Lung (tissue), 12 donors: Measurements from ENCODE around the gene ZNF223. TPM values are rescaled to one million over a fixed set of nuclear protein-coding genes. Genes with fewer than 3 reads are reported as not detected.

Experiments used
- ATAC-seq: fragments of 200-7000 bp; cut with Tn5 transposase; one replicate; pipeline ENCODE4 v1.9.1; 2020; ENCODE audit warnings: moderate number of reproducible peaks; ENCODE audit not compliant: insufficient read depth, low FRiP score
- DNase-seq, 3 donors: peaks; one replicate each; pipeline ENCODE4 v3.0.0-alpha.2; 2013 to 2017
- H3K27ac ChIP-seq, 2 donors: one replicate each; pipeline ENCODE4 v1.5.1; 2013; ENCODE audit warnings: mild to moderate bottlenecking in 2 of 2, moderate library complexity in 2 of 2, control low read depth in 1 of 2, inconsistent platforms in 1 of 2, low read depth in 1 of 2, low read length in 1 of 2
- H3K27me3 ChIP-seq, 3 donors: one replicate each; pipeline ENCODE4 v1.5.1; 2013; ENCODE audit warnings: low read length in 2 of 3; ENCODE audit not compliant: control insufficient read depth in 3 of 3, insufficient read depth in 3 of 3
- H3K36me3 ChIP-seq, 4 donors: one replicate each; pipeline ENCODE4 v1.5.1; 2013; ENCODE audit warnings: low read length in 4 of 4, mild to moderate bottlenecking in 1 of 4, moderate library complexity in 1 of 4; ENCODE audit not compliant: control insufficient read depth in 4 of 4, insufficient read depth in 4 of 4
- H3K4me1 ChIP-seq, 5 donors: one replicate each; pipeline ENCODE4 v1.5.1; 2013; ENCODE audit warnings: low read length in 5 of 5, mild to moderate bottlenecking in 2 of 5, moderate library complexity in 1 of 5; ENCODE audit not compliant: control insufficient read depth in 5 of 5, insufficient read depth in 5 of 5
- H3K4me3 ChIP-seq: one replicate; pipeline ENCODE4 v1.5.1; 2013; ENCODE audit warnings: mild to moderate bottlenecking, control low read depth, moderate library complexity
- H3K9ac ChIP-seq, 2 donors: one replicate each; pipeline ENCODE4 v1.5.1; 2013; ENCODE audit warnings: low read length in 2 of 2, control low read depth in 1 of 2; ENCODE audit not compliant: insufficient read depth in 1 of 2
- H3K9me3 ChIP-seq, 4 donors: one replicate each; pipeline ENCODE4 v1.5.1; 2013; ENCODE audit warnings: low read length in 3 of 4, mild to moderate bottlenecking in 1 of 4, moderate library complexity in 1 of 4; ENCODE audit not compliant: control insufficient read depth in 4 of 4, insufficient read depth in 3 of 4
- WGBS, 2 donors: extraction: QIAGEN DNeasy Blood & Tissue Kit; methylation state at CpG; one replicate each; pipeline ENCODE4 v1.1.7; 2013; 5-methylcytosine and 5-hydroxymethylcytosine counted together
- polyA plus RNA-seq, 2 donors: library from polyadenylated mRNA; stranded (reverse); fragments of 200-250 nt; gene quantifications; one replicate each; pipeline ENCODE4 v1.2.1, GENCODE V29; 2013
- total RNA-seq, 2 donors: library from RNA; depleted of rRNA in 1 of 2; stranded (reverse); fragments of >200 nt in 1 of 2; gene quantifications; one replicate each; pipeline ENCODE4 v1.2.1, GENCODE V29; 2014 to 2021
- TF ChIP-seq, protein P1 (sequence below): IDR thresholded peaks from 2 replicates; pipeline ENCODE4 v1.5.1; 2012; ENCODE audit warnings: mild to moderate bottlenecking; ENCODE audit errors: control extremely low read depth, extremely low read depth
- donor health status: control.
- donor health status: control.
- donor health status: Bipolar disorder and iron deficiency.
- donor health status: healthy.
- donor health status: DM: yes; HTN: yes; CAD: no.

Gene ZNF223
- total and polyA plus RNA-seq, 4 donors = 2.8 to 9.6 (median 4.8) TPM

DNA sequence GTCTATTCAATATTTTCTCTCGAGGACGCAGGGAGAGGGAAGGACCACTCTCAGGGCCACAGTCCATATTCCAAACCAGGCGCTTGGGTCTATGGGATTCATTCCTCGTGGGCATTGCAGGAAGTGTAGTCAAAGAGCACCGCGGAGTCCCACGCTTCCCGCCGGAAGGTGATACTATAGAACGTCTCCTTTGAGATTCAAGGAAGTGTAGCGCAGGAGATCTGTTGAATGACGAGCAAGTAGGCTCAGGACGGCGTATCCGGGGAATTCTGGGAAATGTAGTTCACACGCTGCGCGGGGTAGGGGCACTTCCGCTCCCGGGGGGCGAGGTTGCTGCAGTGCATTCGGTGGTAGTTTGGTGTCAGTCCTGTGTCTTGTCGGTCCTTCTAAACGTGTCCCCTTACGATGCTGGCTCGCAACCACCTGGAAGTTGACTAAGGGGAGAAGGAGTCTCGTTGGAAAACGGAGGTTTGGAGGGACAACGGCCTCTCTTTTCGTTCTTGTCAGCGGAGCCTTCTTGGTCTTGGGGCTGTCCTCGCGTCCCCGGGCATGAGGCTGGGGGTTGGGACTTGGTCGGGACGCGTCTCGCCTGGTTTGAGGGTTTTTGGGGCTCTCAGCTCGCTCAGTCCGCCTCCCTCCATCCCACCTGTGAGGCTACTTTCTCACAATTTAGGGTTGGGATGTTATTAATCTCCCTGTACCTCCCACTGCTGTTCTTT, 20.1 kb downstream of the ZNF223 start, which contains the start of gene ZNF284:
Gene ZNF284 (plus strand): TSS at position 336 of the 719 bp plus-strand sequence. CDS start 4,231 bp downstream, outside the sequence.
- H3K27me3 ChIP-seq = no peaks in the 10 kb centered on the region
- peak; percentile 94 for ATAC-seq
- DNase-seq = peak; percentile 94 to 97 (median 96)
- H3K4me1 ChIP-seq = peaks cover 0 to 15% (median 0%) of the 10 kb centered on the region in 5 donors
- peaks cover 3 to 10% (median 7%) of the 10 kb centered on the region in 4 donors for H3K9me3 ChIP-seq
- WGBS, 2 donors = 0 to 1% methylated on average over 40 of the region's 40 CpGs
- peak within 1 kb of the TSS; percentile 30 to 69 for H3K9ac ChIP-seq
- TF ChIP-seq, protein P1, sequence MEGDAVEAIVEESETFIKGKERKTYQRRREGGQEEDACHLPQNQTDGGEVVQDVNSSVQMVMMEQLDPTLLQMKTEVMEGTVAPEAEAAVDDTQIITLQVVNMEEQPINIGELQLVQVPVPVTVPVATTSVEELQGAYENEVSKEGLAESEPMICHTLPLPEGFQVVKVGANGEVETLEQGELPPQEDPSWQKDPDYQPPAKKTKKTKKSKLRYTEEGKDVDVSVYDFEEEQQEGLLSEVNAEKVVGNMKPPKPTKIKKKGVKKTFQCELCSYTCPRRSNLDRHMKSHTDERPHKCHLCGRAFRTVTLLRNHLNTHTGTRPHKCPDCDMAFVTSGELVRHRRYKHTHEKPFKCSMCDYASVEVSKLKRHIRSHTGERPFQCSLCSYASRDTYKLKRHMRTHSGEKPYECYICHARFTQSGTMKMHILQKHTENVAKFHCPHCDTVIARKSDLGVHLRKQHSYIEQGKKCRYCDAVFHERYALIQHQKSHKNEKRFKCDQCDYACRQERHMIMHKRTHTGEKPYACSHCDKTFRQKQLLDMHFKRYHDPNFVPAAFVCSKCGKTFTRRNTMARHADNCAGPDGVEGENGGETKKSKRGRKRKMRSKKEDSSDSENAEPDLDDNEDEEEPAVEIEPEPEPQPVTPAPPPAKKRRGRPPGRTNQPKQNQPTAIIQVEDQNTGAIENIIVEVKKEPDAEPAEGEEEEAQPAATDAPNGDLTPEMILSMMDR = no peak
- peak within 1 kb of the TSS; percentile 86 for H3K4me3 ChIP-seq
- H3K36me3 ChIP-seq = peaks cover 1 to 19% (median 7%) of the 10 kb centered on the region in 4 donors
- H3K27ac ChIP-seq = peak within 1 kb of the TSS; percentile 47 to 72

DNA sequence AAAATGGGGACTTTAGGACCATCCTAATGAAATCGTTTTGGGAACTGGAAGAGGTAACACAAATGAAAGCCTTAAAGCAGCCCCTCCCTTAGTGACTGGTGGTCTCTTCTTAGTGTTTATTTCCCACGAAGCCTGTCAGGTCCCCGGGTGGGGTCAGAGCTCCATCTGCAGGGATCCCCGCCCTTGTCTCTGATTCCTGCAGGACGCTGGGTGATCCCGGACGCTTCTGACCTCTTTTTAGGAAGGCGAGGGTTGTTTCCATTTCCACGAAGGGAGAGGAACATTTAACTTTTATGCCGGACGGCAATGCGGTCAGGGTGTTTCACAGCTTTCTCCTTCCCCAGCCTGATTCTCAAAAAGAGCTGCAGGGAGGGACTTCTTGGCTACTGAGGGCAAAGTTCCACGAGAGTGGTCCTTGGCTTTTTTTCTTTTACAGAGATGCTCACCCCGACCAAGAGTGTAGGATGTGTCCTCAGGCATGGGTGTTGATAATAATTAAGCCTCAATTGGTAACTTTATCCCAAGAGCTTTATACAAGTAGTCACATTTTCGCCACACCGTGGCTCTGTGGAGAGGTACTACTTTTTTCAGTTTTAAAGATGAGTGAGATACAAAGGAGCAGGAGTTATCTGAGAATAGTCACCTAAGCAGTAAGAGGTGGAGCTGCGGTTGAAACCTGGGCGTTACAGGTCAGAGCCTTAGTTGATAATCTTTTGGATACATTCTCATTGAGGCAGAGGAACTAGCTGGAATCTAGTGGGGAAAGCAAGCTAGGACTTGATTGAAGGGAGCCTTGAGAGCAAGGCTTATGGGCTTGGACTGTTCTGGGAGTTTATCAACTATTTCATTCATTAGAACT, 20.9 kb downstream of the ZNF223 start:
- H3K9me3 ChIP-seq = peaks cover 0 to 6% (median 4%) of the 10 kb centered on the region in 4 donors
- peaks cover 0 to 13% (median 3%) of the 10 kb centered on the region in 4 donors for H3K36me3 ChIP-seq
- no peak overlapping the region for H3K27ac ChIP-seq
- peaks cover 0 to 15% (median 0%) of the 10 kb centered on the region in 5 donors for H3K4me1 ChIP-seq
- DNase-seq (peak; percentile 12 to 13 (median 13)), ATAC-seq (no peak)
- TF ChIP-seq, protein P1 = no peak
- 22 to 24% methylated on average over 18 of the region's 18 CpGs for WGBS, 2 donors
- peak overlapping the region; percentile 35 for H3K4me3 ChIP-seq
- H3K9ac ChIP-seq = peak overlapping the region; percentile 30 to 69
- H3K27me3 ChIP-seq = no peaks in the 10 kb centered on the region

DNA sequence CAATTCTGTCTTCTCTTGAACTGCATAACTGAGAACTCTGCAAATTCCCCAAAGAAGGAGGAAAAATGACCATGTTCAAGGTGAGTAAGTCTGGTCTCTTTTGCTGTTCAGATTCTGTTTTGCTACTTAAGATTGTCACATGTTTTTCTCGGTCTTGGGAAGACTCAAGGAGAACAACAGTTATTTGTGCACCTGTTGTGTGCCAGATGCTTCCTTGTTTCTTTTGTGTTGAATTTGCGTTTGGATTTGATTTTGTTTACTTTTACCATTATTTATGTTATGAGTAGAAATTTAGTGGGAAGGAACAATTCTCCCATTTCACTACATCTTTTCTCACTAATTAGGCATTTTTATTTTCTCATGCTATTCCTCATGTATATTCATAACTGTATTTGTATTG, 24.5 kb downstream of the ZNF223 start:
- DNase-seq = no peak
- H3K4me1 ChIP-seq = peaks cover 0 to 14% (median 0%) of the 10 kb centered on the region in 5 donors

More for the DNA sequence above, 24.5 kb downstream of the ZNF223 start:
- H3K9ac ChIP-seq = no peak overlapping the region
- no peaks in the 10 kb centered on the region for H3K27me3 ChIP-seq
- WGBS, 2 donors = 85 to 90% methylated on average over 2 of the region's 2 CpGs
- peaks cover 0 to 7% (median 0%) of the 10 kb centered on the region in 4 donors for H3K9me3 ChIP-seq
- no peak overlapping the region for H3K4me3 ChIP-seq
- TF ChIP-seq, protein P1 = no peak
- no peak overlapping the region for H3K27ac ChIP-seq
- ATAC-seq = no peak
- H3K36me3 ChIP-seq = peaks cover 6 to 9% (median 7%) of the 10 kb centered on the region in 4 donors
